ENCODE measurements around the gene NT5DC4. TPM values are rescaled to one million over a fixed set of nuclear protein-coding genes. Genes with fewer than 3 reads are reported as not detected.

NT5DC4 gene
- total and polyA plus RNA-seq, 2 of the 8 experiments (the other 6 are each of a cell fraction or from before 2014, with no cell fraction given): not detected

DNA sequence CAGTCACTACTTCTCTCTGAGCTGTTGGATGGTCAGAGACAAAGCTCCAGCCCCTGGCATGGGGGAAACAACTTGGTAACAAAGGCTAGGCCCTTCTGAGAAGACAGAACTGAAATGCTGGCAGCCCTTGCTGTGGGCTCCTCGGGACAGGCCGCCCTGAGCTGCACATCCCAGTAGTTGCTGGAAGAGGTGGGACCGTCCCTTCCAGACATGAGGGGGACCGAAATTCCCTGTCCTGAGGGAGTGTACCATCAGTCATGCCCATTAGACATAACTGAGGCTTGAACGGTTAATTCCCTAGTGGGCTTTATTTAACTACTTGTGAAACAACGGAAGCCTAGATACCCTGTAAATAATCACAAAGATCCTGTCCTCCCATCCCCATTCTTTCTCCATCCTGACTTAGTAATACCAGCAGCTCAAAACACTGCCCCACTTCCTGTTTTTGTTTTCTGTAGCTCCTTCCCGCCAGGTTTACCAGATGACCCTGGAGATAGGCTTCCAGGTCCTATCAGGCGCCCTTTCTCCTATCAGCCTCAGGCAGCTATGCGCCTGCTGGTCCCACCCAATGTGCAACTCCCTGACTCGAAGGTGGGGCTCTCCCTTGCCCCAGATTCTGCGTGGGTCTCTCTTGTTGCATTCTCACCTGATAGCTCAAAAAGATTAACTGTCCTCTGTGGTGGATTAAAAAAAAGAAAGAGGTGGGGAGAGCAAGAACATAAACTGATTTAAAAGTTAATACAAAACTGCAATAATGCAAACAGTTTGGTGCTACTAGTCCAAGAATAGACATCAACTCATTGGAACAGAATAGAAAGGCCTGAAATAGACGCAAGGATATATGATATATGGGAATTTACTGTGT, 37.0 kb upstream of the NT5DC4 start (continued):
- TF ChIP-seq, protein P1, sequence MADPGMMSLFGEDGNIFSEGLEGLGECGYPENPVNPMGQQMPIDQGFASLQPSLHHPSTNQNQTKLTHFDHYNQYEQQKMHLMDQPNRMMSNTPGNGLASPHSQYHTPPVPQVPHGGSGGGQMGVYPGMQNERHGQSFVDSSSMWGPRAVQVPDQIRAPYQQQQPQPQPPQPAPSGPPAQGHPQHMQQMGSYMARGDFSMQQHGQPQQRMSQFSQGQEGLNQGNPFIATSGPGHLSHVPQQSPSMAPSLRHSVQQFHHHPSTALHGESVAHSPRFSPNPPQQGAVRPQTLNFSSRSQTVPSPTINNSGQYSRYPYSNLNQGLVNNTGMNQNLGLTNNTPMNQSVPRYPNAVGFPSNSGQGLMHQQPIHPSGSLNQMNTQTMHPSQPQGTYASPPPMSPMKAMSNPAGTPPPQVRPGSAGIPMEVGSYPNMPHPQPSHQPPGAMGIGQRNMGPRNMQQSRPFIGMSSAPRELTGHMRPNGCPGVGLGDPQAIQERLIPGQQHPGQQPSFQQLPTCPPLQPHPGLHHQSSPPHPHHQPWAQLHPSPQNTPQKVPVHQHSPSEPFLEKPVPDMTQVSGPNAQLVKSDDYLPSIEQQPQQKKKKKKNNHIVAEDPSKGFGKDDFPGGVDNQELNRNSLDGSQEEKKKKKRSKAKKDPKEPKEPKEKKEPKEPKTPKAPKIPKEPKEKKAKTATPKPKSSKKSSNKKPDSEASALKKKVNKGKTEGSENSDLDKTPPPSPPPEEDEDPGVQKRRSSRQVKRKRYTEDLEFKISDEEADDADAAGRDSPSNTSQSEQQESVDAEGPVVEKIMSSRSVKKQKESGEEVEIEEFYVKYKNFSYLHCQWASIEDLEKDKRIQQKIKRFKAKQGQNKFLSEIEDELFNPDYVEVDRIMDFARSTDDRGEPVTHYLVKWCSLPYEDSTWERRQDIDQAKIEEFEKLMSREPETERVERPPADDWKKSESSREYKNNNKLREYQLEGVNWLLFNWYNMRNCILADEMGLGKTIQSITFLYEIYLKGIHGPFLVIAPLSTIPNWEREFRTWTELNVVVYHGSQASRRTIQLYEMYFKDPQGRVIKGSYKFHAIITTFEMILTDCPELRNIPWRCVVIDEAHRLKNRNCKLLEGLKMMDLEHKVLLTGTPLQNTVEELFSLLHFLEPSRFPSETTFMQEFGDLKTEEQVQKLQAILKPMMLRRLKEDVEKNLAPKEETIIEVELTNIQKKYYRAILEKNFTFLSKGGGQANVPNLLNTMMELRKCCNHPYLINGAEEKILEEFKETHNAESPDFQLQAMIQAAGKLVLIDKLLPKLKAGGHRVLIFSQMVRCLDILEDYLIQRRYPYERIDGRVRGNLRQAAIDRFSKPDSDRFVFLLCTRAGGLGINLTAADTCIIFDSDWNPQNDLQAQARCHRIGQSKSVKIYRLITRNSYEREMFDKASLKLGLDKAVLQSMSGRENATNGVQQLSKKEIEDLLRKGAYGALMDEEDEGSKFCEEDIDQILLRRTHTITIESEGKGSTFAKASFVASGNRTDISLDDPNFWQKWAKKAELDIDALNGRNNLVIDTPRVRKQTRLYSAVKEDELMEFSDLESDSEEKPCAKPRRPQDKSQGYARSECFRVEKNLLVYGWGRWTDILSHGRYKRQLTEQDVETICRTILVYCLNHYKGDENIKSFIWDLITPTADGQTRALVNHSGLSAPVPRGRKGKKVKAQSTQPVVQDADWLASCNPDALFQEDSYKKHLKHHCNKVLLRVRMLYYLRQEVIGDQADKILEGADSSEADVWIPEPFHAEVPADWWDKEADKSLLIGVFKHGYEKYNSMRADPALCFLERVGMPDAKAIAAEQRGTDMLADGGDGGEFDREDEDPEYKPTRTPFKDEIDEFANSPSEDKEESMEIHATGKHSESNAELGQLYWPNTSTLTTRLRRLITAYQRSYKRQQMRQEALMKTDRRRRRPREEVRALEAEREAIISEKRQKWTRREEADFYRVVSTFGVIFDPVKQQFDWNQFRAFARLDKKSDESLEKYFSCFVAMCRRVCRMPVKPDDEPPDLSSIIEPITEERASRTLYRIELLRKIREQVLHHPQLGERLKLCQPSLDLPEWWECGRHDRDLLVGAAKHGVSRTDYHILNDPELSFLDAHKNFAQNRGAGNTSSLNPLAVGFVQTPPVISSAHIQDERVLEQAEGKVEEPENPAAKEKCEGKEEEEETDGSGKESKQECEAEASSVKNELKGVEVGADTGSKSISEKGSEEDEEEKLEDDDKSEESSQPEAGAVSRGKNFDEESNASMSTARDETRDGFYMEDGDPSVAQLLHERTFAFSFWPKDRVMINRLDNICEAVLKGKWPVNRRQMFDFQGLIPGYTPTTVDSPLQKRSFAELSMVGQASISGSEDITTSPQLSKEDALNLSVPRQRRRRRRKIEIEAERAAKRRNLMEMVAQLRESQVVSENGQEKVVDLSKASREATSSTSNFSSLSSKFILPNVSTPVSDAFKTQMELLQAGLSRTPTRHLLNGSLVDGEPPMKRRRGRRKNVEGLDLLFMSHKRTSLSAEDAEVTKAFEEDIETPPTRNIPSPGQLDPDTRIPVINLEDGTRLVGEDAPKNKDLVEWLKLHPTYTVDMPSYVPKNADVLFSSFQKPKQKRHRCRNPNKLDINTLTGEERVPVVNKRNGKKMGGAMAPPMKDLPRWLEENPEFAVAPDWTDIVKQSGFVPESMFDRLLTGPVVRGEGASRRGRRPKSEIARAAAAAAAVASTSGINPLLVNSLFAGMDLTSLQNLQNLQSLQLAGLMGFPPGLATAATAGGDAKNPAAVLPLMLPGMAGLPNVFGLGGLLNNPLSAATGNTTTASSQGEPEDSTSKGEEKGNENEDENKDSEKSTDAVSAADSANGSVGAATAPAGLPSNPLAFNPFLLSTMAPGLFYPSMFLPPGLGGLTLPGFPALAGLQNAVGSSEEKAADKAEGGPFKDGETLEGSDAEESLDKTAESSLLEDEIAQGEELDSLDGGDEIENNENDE (IDR thresholded peaks at IDR 0.05; ENCODE audit: insufficient replicate concordance, low read length): no peak
- TF ChIP-seq SIRT6 (IDR thresholded peaks at IDR 0.05; ENCODE audit: low read length) (no peak), NRF1 (IDR thresholded peaks at IDR 0.05; ENCODE audit: low read depth, low read length) (no peak), TEAD4 (IDR thresholded peaks at IDR 0.05; ENCODE audit: low read depth, low read length) (no peak), RXRA (IDR thresholded peaks at IDR 0.05; ENCODE audit: insufficient read depth, low read depth, low read length) (no peak), CHD2 (IDR thresholded peaks at IDR 0.05; ENCODE audit: low read length) (no peak), CHD1 (IDR thresholded peaks at IDR 0.05; ENCODE audit: low read depth, low read length) (no peak)
- TF ChIP-seq, protein P2, sequence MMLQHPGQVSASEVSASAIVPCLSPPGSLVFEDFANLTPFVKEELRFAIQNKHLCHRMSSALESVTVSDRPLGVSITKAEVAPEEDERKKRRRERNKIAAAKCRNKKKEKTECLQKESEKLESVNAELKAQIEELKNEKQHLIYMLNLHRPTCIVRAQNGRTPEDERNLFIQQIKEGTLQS (IDR thresholded peaks at IDR 0.05; ENCODE audit: insufficient read depth, low read depth, low read length): no peak
- TF ChIP-seq, protein P3, sequence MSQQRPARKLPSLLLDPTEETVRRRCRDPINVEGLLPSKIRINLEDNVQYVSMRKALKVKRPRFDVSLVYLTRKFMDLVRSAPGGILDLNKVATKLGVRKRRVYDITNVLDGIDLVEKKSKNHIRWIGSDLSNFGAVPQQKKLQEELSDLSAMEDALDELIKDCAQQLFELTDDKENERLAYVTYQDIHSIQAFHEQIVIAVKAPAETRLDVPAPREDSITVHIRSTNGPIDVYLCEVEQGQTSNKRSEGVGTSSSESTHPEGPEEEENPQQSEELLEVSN (IDR thresholded peaks at IDR 0.05): no peak

Measured in H1 (cell line).